Mesendoderm (in vitro differentiated cells): ENCODE results near the gene ICAM4.

Experiments
- DNase-seq: peaks from one replicate; pipeline ENCODE4 v3.0.0; 2013
- H2AK5ac ChIP-seq: 2 replicates; pipeline ENCODE4 v1.6.1; 2013; ENCODE audit warnings: low read length, inconsistent platforms
- H2BK120ac ChIP-seq: 2 replicates; pipeline ENCODE4 v1.6.1; 2013; ENCODE audit warnings: low read depth, mild to moderate bottlenecking, low read length, moderate library complexity, mixed read lengths
- H2BK15ac ChIP-seq: replicated peaks from 2 replicates; pipeline ENCODE4 v1.6.1; 2013; ENCODE audit warnings: low read depth, mild to moderate bottlenecking, moderate library complexity
- H2BK5ac ChIP-seq: 2 replicates; pipeline ENCODE4 v1.6.1; 2013; ENCODE audit warnings: low read length, inconsistent platforms
- H3K18ac ChIP-seq: 2 replicates; pipeline ENCODE4 v1.6.1; 2013; ENCODE audit warnings: mild to moderate bottlenecking, low read length, mixed read lengths
- H3K23ac ChIP-seq: one replicate; pipeline ENCODE4 v1.6.1; 2013; ENCODE audit warnings: low read length
- H3K27ac ChIP-seq: 2 replicates; pipeline ENCODE4 v1.5.1; 2013; ENCODE audit warnings: low read depth, mild to moderate bottlenecking, inconsistent platforms, low read length, moderate library complexity
- H3K27me3 ChIP-seq: 2 replicates; pipeline ENCODE4 v1.6.1; 2013; ENCODE audit warnings: low read length, control low read depth, mild to moderate bottlenecking, inconsistent platforms; ENCODE audit not compliant: insufficient read depth, poor library complexity
- H3K36me3 ChIP-seq: 2 replicates; pipeline ENCODE4 v1.6.1; 2013; ENCODE audit warnings: low read length, inconsistent platforms; ENCODE audit not compliant: control insufficient read depth, insufficient read depth
- H3K4ac ChIP-seq: one replicate; pipeline ENCODE4 v1.6.1; 2013; ENCODE audit warnings: low read depth, mild to moderate bottlenecking, low read length, moderate library complexity
- H3K4me1 ChIP-seq: 2 replicates; pipeline ENCODE4 v1.6.1; 2013; ENCODE audit warnings: low read depth, low read length, inconsistent platforms; ENCODE audit not compliant: control insufficient read depth
- H3K4me2 ChIP-seq: 2 replicates; pipeline ENCODE4 v1.6.1; 2013; ENCODE audit warnings: low read length
- H3K4me3 ChIP-seq: 2 replicates; pipeline ENCODE4 v1.5.1; 2013; ENCODE audit warnings: mild to moderate bottlenecking, low read length
- H3K56ac ChIP-seq: one replicate; pipeline ENCODE4 v1.6.1; 2013; ENCODE audit warnings: low read length
- H3K79me1 ChIP-seq: 2 replicates; pipeline ENCODE4 v1.6.1; 2013; ENCODE audit warnings: low read length, inconsistent platforms
- H3K79me2 ChIP-seq: 2 replicates; pipeline ENCODE4 v1.6.1; 2013; ENCODE audit warnings: mild to moderate bottlenecking, low read length; ENCODE audit not compliant: control insufficient read depth, insufficient read depth
- H3K9ac ChIP-seq: 2 replicates; pipeline ENCODE4 v1.6.1; 2013; ENCODE audit warnings: low read length, inconsistent platforms
- H4K5ac ChIP-seq: one replicate; pipeline ENCODE4 v1.6.1; 2013; ENCODE audit warnings: low read length
- H4K8ac ChIP-seq: one replicate; pipeline ENCODE4 v1.6.1; 2013; ENCODE audit warnings: low read depth, mild to moderate bottlenecking, control low read depth, low read length, moderate library complexity
- WGBS: extraction: QIAGEN DNeasy Blood & Tissue Kit; methylation state at CpG from one replicate; pipeline ENCODE4 v1.1.7; 2013; ENCODE audit warnings: low lambda C conversion rate, missing lambda C conversion rate; ENCODE audit not compliant: insufficient coverage; ENCODE audit errors: extremely low coverage; 5-methylcytosine and 5-hydroxymethylcytosine counted together

Gene ICAM4

GRCh38 chr19:10321874-10322835 lies 35.4 kb downstream of the ICAM4 start:
- H3K4ac ChIP-seq = no peak overlapping the region
- H3K9ac ChIP-seq = no peak overlapping the region
- no peaks in the 10 kb centered on the region for H3K79me1 ChIP-seq
- no peak overlapping the region for H3K4me3 ChIP-seq
- H3K79me2 ChIP-seq = no peaks in the 10 kb centered on the region
- H3K23ac ChIP-seq = no peak overlapping the region
- H3K4me1 ChIP-seq = no peaks in the 10 kb centered on the region
- no peak for DNase-seq
- no peak overlapping the region for H2AK5ac ChIP-seq
- no peak overlapping the region for H3K4me2 ChIP-seq
- no peak overlapping the region for H2BK120ac ChIP-seq
- no peak overlapping the region for H2BK15ac ChIP-seq
- no peak overlapping the region for H3K18ac ChIP-seq
- no peak overlapping the region for H4K8ac ChIP-seq
- H3K27me3 ChIP-seq = no peaks in the 10 kb centered on the region
- no peak overlapping the region for H2BK5ac ChIP-seq
- H3K27ac ChIP-seq = no peak overlapping the region
- WGBS = no CpG with 5 or more reads among the region's 19 CpGs
- H3K36me3 ChIP-seq = peaks cover 14% of the 10 kb centered on the region
- H3K56ac ChIP-seq = no peak overlapping the region
- no peak overlapping the region for H4K5ac ChIP-seq

- Histone ChIP-seq H3K36me3 (peaks cover 12% of the 10 kb centered on the region), H3K56ac (no peak overlapping the region)
- DNase-seq = no peak
These were observed 39.0 kb downstream of the ICAM4 start for GRCh38 chr19:10325732-10326131.

GRCh38 chr19:10327793-10328192 lies 41.0 kb downstream of the ICAM4 start:
- H3K27ac ChIP-seq = no peak overlapping the region
- peaks cover 11% of the 10 kb centered on the region for H3K79me1 ChIP-seq
- no peak overlapping the region for H3K4me3 ChIP-seq
- H2AK5ac ChIP-seq = no peak overlapping the region
- no peak overlapping the region for H2BK120ac ChIP-seq
- no peak overlapping the region for H3K23ac ChIP-seq
- no peak overlapping the region for H2BK5ac ChIP-seq
- no peak overlapping the region for H2BK15ac ChIP-seq
- no peak overlapping the region for H3K4ac ChIP-seq
- peaks cover 15% of the 10 kb centered on the region for H3K79me2 ChIP-seq
- no CpG with 5 or more reads among the region's 7 CpGs for WGBS
- H3K27me3 ChIP-seq = no peaks in the 10 kb centered on the region
- no peak overlapping the region for H4K5ac ChIP-seq
- no peak for DNase-seq
- H4K8ac ChIP-seq = no peak overlapping the region
- no peak overlapping the region for H3K4me2 ChIP-seq
- H3K18ac ChIP-seq = no peak overlapping the region
- no peak overlapping the region for H3K56ac ChIP-seq
- peaks cover 3% of the 10 kb centered on the region for H3K4me1 ChIP-seq
- H3K36me3 ChIP-seq = peaks cover 7% of the 10 kb centered on the region
- no peak overlapping the region for H3K9ac ChIP-seq

More at GRCh38 chr19:10325732-10326131, 39.0 kb downstream of the ICAM4 start:
- Histone ChIP-seq H2BK5ac (no peak overlapping the region), H4K5ac (no peak overlapping the region), H3K79me2 (no peaks in the 10 kb centered on the region), H3K18ac (no peak overlapping the region), H3K4me2 (no peak overlapping the region), H3K9ac (no peak overlapping the region), H4K8ac (no peak overlapping the region), H2BK15ac (no peak overlapping the region), H2BK120ac (no peak overlapping the region), H3K4me1 (no peaks in the 10 kb centered on the region), H3K27me3 (no peaks in the 10 kb centered on the region), H3K27ac (no peak overlapping the region), H2AK5ac (no peak overlapping the region), H3K4me3 (no peak overlapping the region), H3K79me1 (peaks cover 3% of the 10 kb centered on the region), H3K23ac (no peak overlapping the region), H3K4ac (no peak overlapping the region)
- no CpG with 5 or more reads among the region's 8 CpGs for WGBS

DNA sequence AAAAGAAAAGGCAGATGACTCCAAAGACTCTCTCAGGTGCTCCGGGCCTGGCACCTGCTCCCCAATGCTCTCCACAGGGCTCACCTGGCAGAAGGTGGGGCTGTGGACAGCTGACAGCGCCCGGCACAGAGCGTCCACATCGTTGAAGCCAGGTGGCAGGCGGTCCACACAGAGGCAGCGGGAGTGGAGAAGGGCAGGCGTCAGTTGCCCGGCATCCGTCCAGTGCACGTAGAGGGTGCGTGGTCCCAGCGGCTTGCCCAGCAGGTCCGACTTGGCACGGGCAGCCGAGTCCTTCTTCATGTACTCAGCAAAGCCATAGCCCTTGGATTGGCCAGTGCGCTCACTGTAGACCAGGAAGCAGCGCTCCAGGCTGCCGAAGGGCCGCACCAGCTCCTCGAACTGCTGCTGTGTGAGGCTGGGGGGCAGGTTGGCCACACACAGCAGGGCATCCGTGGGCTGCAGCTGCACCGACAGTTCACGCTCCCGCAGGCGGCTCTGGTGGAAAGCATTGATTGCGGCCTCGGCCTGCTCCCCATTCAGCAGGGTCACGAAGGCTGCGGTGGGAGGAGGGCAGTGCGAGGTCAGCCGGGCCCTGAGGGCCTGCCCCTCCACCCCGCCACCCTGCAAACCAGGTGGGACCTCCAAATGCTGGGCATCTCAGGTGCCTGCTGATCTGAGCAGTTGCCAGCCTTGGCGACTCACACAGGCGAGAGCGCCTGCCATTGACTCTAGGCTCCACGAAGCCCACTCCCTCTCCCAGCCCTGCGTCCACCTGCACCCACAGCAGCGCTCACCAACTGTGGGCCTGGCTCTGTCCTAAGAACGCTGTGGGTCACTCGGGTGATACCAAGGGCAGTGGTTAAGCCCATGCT lies 42.0 kb downstream of the ICAM4 start:
- Histone ChIP-seq H3K79me1 (peaks cover 11% of the 10 kb centered on the region), H2BK120ac (no peak overlapping the region), H3K27ac (no peak overlapping the region), H3K79me2 (peaks cover 17% of the 10 kb centered on the region), H2BK15ac (no peak overlapping the region), H3K9ac (no peak overlapping the region), H4K8ac (no peak overlapping the region), H3K4ac (no peak overlapping the region), H3K4me3 (no peak overlapping the region), H2BK5ac (no peak overlapping the region), H3K36me3 (peaks cover 7% of the 10 kb centered on the region), H3K23ac (no peak overlapping the region), H2AK5ac (no peak overlapping the region), H3K18ac (no peak overlapping the region), H3K4me1 (peaks cover 3% of the 10 kb centered on the region), H4K5ac (no peak overlapping the region), H3K4me2 (no peak overlapping the region), H3K27me3 (no peaks in the 10 kb centered on the region), H3K56ac (no peak overlapping the region)
- no CpG with 5 or more reads among the region's 41 CpGs for WGBS
- no peak for DNase-seq

- Histone ChIP-seq H3K4me2 (no peak overlapping the region), H2AK5ac (no peak overlapping the region), H3K4ac (no peak overlapping the region), H3K79me2 (peaks cover 17% of the 10 kb centered on the region), H2BK15ac (no peak overlapping the region), H2BK5ac (no peak overlapping the region), H3K23ac (no peak overlapping the region), H3K36me3 (peaks cover 7% of the 10 kb centered on the region), H2BK120ac (no peak overlapping the region), H3K79me1 (peaks cover 11% of the 10 kb centered on the region), H3K18ac (no peak overlapping the region), H3K4me1 (peaks cover 3% of the 10 kb centered on the region), H3K56ac (no peak overlapping the region), H3K9ac (no peak overlapping the region), H3K4me3 (no peak overlapping the region), H4K8ac (no peak overlapping the region), H3K27me3 (no peaks in the 10 kb centered on the region), H3K27ac (no peak overlapping the region), H4K5ac (no peak overlapping the region)
- WGBS = no CpG with 5 or more reads among the region's 13 CpGs
- DNase-seq = no peak
These were observed 42.8 kb downstream of the ICAM4 start for GRCh38 chr19:10329555-10329954.
